ENCODE data around the gene HMGN1. TPM values are rescaled to one million over a fixed set of nuclear protein-coding genes. Genes with fewer than 3 reads are reported as not detected.

The HMGN1 gene
- polyA plus RNA-seq, 2 donors: 148 to 171 TPM

DNA sequence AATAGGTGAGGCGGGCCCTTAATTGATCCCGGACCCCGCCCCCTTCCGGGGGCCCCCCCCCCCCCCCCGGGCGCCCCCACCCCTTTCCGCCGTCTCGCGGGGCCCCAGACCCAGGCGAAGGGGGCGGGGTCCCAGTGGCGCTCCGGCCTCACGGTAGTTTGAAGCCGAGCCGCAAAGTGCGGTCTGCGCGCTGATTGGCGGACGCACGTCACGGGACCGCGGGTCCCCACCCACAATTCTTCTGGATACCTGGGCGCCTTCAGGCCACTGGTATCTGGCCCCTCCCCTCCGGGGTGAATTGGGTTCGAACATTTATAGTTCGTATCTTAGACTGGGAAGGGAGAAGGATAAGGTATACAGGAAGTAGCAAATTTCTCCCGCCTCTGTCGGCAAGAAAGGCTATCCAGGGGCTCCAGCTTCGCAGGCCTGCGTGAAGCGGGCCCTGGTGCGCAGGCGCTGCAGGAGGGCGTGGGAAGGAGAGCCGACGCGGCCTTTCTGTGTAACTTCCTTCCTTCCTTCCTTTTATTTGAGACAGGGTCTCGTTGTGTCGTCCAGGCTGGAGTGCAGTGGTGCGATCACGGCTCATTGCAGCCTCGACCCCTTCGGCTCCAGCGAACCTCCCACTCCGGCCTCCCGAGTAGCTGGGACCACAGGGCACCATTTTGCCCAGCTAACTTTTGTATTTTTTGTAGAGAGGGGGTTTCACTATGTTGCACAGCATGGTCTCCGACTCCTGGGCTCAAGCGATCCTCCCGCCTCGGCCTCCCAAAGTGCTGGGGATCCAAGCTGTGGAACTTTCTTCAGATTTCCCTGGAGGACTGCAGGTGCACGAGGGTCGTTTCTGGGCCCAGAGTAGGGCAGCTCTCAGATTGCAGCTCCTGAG lies 564 bp upstream of the HMGN1 start:
- Histone ChIP-seq H3K4me3 (ENCODE audit: low read depth in 1 of 2, low read length in 2 of 2) (peak overlapping the region; percentile 57 to 85), H3K4me1 (ENCODE audit: control insufficient read depth in 2 of 2, insufficient read depth in 2 of 2, low read length in 1 of 2) (peaks cover 0 to 2% of the 10 kb centered on the region in 2 donors), H3K36me3 (ENCODE audit: control insufficient read depth in 2 of 2, insufficient read depth in 2 of 2, low read length in 1 of 2) (no peaks in the 10 kb centered on the region), H3K27ac (ENCODE audit: low read depth in 2 of 2, low read length in 1 of 2) (peak overlapping the region; percentile 94 to 99), H3K9me3 (ENCODE audit: control insufficient read depth in 2 of 2, insufficient read depth in 1 of 2, low read depth in 1 of 2, low read length in 1 of 2) (no peaks in the 10 kb centered on the region), H3K27me3 (ENCODE audit: control insufficient read depth in 1 of 2, insufficient read depth in 2 of 2, low read length in 2 of 2) (no peaks in the 10 kb centered on the region)
- 5 to 6% methylated on average over 40 to 51 of the region's 56 CpGs for WGBS, 2 donors

DNA sequence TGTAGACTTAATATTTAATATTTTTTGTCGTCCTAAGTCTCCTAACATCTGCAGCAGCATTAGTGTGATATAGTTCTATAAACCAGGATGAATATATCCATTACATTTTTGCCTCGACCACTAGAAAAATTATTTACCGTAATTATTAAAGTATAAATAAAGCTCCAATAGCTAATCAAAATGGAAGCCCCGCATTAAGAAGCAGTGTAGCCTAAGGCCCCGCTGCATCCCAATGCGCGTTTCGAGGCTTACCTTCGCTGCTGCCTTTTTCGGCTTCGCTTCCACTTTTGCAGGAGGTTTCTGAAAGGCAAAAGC lies 891 bp downstream of the HMGN1 start:
- 0 to 1% methylated on average over 11 of the region's 11 CpGs for WGBS, 2 donors
- Histone ChIP-seq H3K36me3 (ENCODE audit: control insufficient read depth in 2 of 2, insufficient read depth in 2 of 2, low read length in 1 of 2) (no peaks in the 10 kb centered on the region), H3K4me3 (ENCODE audit: low read depth in 1 of 2, low read length in 2 of 2) (peak overlapping the region; percentile 78 to 85), H3K4me1 (ENCODE audit: control insufficient read depth in 2 of 2, insufficient read depth in 2 of 2, low read length in 1 of 2) (peaks cover 0 to 2% of the 10 kb centered on the region in 2 donors), H3K27ac (ENCODE audit: low read depth in 2 of 2, low read length in 1 of 2) (peak overlapping the region; percentile 94 to 99), H3K27me3 (ENCODE audit: control insufficient read depth in 1 of 2, insufficient read depth in 2 of 2, low read length in 2 of 2) (no peaks in the 10 kb centered on the region), H3K9me3 (ENCODE audit: control insufficient read depth in 2 of 2, insufficient read depth in 1 of 2, low read depth in 1 of 2, low read length in 1 of 2) (no peaks in the 10 kb centered on the region)

DNA sequence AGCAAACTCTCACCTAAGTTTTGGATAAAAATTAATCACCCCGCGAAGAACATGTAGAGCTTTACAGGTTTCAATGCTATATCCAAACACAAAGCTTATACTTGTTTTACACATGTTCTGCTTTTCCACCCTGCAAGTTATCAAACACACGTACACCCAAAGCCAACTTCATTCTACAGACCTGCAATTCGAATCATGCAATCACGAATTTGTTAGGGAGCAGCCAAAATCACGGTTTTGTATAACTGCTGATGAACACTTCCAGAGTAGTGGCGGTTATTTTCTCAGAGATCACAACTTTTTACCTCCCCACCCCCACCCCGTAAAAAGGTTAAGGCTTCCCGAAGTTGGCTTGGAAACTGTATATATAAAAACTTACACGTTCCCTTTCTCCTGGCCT lies 1.4 kb downstream of the HMGN1 start:
- peaks cover 0 to 2% of the 10 kb centered on the region in 2 donors for H3K4me1 ChIP-seq (ENCODE audit: control insufficient read depth in 2 of 2, insufficient read depth in 2 of 2, low read length in 1 of 2)
- no peaks in the 10 kb centered on the region for H3K27me3 ChIP-seq (ENCODE audit: control insufficient read depth in 1 of 2, insufficient read depth in 2 of 2, low read length in 2 of 2)
- no peaks in the 10 kb centered on the region for H3K9me3 ChIP-seq (ENCODE audit: control insufficient read depth in 2 of 2, insufficient read depth in 1 of 2, low read depth in 1 of 2, low read length in 1 of 2)
- H3K4me3 ChIP-seq (ENCODE audit: low read depth in 1 of 2, low read length in 2 of 2): peak overlapping the region; percentile 9 to 85
- 5 to 7% methylated on average over 10 of the region's 10 CpGs for WGBS, 2 donors
- H3K27ac ChIP-seq (ENCODE audit: low read depth in 2 of 2, low read length in 1 of 2): no peak overlapping the region
- no peaks in the 10 kb centered on the region for H3K36me3 ChIP-seq (ENCODE audit: control insufficient read depth in 2 of 2, insufficient read depth in 2 of 2, low read length in 1 of 2)

DNA sequence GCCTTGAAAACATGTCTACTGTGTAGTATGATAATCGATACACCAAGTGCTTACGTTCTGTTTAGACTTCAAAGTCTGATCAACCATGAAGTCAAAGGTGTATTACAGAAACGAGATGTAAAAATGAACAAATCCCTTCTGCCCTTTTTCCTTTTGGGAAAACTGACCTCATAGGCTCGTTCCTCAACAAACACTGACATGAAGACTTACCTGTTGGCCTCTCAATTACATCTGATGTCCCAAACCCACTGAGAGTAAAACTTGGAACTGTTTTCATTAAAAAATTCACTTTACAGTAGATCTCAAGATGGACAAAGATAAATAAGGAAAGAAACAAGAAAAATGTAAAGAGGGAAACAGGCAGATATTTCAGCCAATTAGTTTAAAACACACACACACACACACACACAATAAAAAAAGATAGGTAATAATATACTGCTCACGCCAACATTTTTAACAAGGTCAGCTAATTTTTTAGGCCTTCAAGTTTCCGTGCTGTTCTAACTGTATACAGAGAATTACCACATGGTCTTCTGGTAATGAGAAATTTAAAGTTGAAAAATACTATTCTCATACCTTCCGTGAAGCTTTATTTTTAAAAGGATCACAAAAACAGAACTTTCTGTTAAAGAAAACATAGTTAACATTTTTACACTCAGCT lies 2.1 kb downstream of the HMGN1 start:
- Histone ChIP-seq H3K4me3 (ENCODE audit: low read depth in 1 of 2, low read length in 2 of 2) (peak overlapping the region in 1 of 2 donors; percentile 33), H3K27ac (ENCODE audit: low read depth in 2 of 2, low read length in 1 of 2) (no peak overlapping the region), H3K9me3 (ENCODE audit: control insufficient read depth in 2 of 2, insufficient read depth in 1 of 2, low read depth in 1 of 2, low read length in 1 of 2) (no peaks in the 10 kb centered on the region), H3K36me3 (ENCODE audit: control insufficient read depth in 2 of 2, insufficient read depth in 2 of 2, low read length in 1 of 2) (no peaks in the 10 kb centered on the region), H3K4me1 (ENCODE audit: control insufficient read depth in 2 of 2, insufficient read depth in 2 of 2, low read length in 1 of 2) (peaks cover 0 to 2% of the 10 kb centered on the region in 2 donors), H3K27me3 (ENCODE audit: control insufficient read depth in 1 of 2, insufficient read depth in 2 of 2, low read length in 2 of 2) (no peaks in the 10 kb centered on the region)
- WGBS, 2 donors: 32 to 48% methylated on average over 7 of the region's 7 CpGs

DNA sequence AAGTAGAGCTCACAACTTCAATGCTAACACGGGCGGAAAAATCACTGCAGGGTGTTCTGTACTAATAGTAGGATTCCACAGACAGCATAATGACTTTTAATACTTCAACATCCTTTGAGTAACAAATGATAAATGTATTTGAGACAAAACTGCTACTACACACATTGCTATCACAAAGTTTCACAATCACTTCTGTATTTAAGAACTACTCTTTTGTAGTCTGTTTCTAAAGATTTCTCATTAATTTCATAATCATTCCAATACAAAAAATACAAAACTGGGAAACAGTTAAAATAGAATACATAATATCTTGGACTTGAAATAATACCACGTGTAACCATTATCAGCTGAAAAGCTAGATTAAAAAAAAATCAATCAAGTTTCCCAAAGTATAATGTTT lies 2.7 kb downstream of the HMGN1 start:
- no peak overlapping the region for H3K4me3 ChIP-seq (ENCODE audit: low read depth in 1 of 2, low read length in 2 of 2)
- 30 to 37% methylated on average over 3 of the region's 3 CpGs for WGBS, 2 donors
- no peaks in the 10 kb centered on the region for H3K9me3 ChIP-seq (ENCODE audit: control insufficient read depth in 2 of 2, insufficient read depth in 1 of 2, low read depth in 1 of 2, low read length in 1 of 2)
- no peaks in the 10 kb centered on the region for H3K27me3 ChIP-seq (ENCODE audit: control insufficient read depth in 1 of 2, insufficient read depth in 2 of 2, low read length in 2 of 2)
- peaks cover 0 to 2% of the 10 kb centered on the region in 2 donors for H3K4me1 ChIP-seq (ENCODE audit: control insufficient read depth in 2 of 2, insufficient read depth in 2 of 2, low read length in 1 of 2)
- H3K36me3 ChIP-seq (ENCODE audit: control insufficient read depth in 2 of 2, insufficient read depth in 2 of 2, low read length in 1 of 2): peaks cover 0 to 2% of the 10 kb centered on the region in 2 donors
- no peak overlapping the region for H3K27ac ChIP-seq (ENCODE audit: low read depth in 2 of 2, low read length in 1 of 2)

DNA sequence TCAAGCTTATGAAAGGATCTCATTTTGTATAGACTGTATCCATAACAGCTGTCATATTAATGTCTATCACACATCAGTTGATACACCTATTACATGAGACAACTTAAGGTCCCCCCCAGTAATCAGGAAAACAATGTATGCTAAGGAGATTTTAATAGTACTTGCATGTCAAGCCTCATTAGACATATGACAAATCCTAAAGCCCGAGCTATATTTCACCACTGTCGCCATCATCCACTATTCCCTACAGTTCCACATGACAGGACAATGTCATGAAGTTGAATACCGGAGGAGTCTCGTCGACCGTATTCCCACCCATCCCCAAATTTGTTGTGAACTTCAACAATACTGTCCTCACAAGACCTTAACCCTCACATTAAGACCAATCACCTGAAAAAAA lies 3.4 kb downstream of the HMGN1 start:
- H3K27me3 ChIP-seq (ENCODE audit: control insufficient read depth in 1 of 2, insufficient read depth in 2 of 2, low read length in 2 of 2): no peaks in the 10 kb centered on the region
- H3K36me3 ChIP-seq (ENCODE audit: control insufficient read depth in 2 of 2, insufficient read depth in 2 of 2, low read length in 1 of 2): peaks cover 0 to 2% of the 10 kb centered on the region in 2 donors
- H3K4me3 ChIP-seq (ENCODE audit: low read depth in 1 of 2, low read length in 2 of 2): no peak overlapping the region
- WGBS, 2 donors: 85 to 87% methylated on average over 6 of the region's 6 CpGs
- peaks cover 0 to 2% of the 10 kb centered on the region in 2 donors for H3K4me1 ChIP-seq (ENCODE audit: control insufficient read depth in 2 of 2, insufficient read depth in 2 of 2, low read length in 1 of 2)
- H3K27ac ChIP-seq (ENCODE audit: low read depth in 2 of 2, low read length in 1 of 2): no peak overlapping the region
- no peaks in the 10 kb centered on the region for H3K9me3 ChIP-seq (ENCODE audit: control insufficient read depth in 2 of 2, insufficient read depth in 1 of 2, low read depth in 1 of 2, low read length in 1 of 2)

DNA sequence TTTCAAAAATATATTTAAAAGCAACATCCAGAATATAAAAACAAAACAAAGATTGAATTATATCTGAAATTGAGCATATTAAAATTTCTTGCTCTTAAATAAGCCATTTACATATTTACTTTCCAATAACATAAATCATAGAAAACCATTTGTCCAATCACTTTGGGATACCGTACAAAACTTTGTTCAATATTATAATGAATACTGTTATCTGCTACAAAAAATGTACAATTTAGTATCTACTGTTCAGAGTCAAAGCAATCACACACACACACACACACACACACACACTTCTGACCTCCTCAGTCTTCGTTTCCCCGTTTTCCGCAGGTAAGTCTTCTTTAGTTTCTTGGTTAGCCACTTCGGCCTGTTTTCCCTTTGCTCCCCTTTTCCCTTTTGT lies 4.0 kb downstream of the HMGN1 start:
- no peak overlapping the region for H3K4me3 ChIP-seq (ENCODE audit: low read depth in 1 of 2, low read length in 2 of 2)
- peaks cover 0 to 2% of the 10 kb centered on the region in 2 donors for H3K36me3 ChIP-seq (ENCODE audit: control insufficient read depth in 2 of 2, insufficient read depth in 2 of 2, low read length in 1 of 2)
- WGBS, 2 donors: 86 to 90% methylated on average over 5 of the region's 5 CpGs
- H3K4me1 ChIP-seq (ENCODE audit: control insufficient read depth in 2 of 2, insufficient read depth in 2 of 2, low read length in 1 of 2): peaks cover 0 to 2% of the 10 kb centered on the region in 2 donors
- H3K27me3 ChIP-seq (ENCODE audit: control insufficient read depth in 1 of 2, insufficient read depth in 2 of 2, low read length in 2 of 2): no peaks in the 10 kb centered on the region
- H3K9me3 ChIP-seq (ENCODE audit: control insufficient read depth in 2 of 2, insufficient read depth in 1 of 2, low read depth in 1 of 2, low read length in 1 of 2): no peaks in the 10 kb centered on the region
- no peak overlapping the region for H3K27ac ChIP-seq (ENCODE audit: low read depth in 2 of 2, low read length in 1 of 2)

DNA sequence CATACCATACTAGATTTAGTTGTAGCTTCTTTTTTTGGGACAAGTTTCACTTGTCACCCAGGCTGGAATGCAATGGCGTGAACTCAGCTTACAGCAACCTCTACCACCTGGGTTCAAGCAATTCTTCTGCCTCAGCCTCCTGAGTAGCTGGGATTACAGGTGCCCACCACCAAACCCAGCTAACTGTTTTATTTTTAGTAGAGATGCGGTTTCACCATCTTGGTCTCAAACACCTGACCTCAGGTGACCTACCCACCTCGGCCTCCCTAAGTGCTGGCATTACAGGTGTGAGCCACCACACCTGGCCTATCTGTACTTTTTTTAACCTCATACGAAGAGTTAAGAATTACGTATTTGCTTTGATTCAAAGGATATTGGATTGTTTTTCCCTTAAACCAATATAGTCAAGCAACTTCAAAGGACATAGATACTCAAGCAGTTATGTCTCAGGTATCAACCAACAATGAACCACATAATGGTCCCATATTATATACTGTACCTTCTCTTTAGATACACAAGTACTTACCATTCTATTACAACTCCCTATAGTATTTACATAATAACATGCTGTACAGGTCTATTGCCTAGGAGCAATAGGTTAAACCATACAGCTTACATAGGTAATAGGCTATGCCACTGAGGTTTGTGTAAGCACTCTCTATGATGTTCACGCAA lies 7.5 kb downstream of the HMGN1 start:
- H3K27ac ChIP-seq (ENCODE audit: low read depth in 2 of 2, low read length in 1 of 2): no peak overlapping the region
- no peaks in the 10 kb centered on the region for H3K9me3 ChIP-seq (ENCODE audit: control insufficient read depth in 2 of 2, insufficient read depth in 1 of 2, low read depth in 1 of 2, low read length in 1 of 2)
- WGBS, 2 donors: 90 to 96% methylated on average over 6 of the region's 6 CpGs
- H3K4me3 ChIP-seq (ENCODE audit: low read depth in 1 of 2, low read length in 2 of 2): no peak overlapping the region
- H3K27me3 ChIP-seq (ENCODE audit: control insufficient read depth in 1 of 2, insufficient read depth in 2 of 2, low read length in 2 of 2): no peaks in the 10 kb centered on the region
- H3K36me3 ChIP-seq (ENCODE audit: control insufficient read depth in 2 of 2, insufficient read depth in 2 of 2, low read length in 1 of 2): peaks cover 0 to 2% of the 10 kb centered on the region in 2 donors
- H3K4me1 ChIP-seq (ENCODE audit: control insufficient read depth in 2 of 2, insufficient read depth in 2 of 2, low read length in 1 of 2): peaks cover 0 to 2% of the 10 kb centered on the region in 2 donors

DNA sequence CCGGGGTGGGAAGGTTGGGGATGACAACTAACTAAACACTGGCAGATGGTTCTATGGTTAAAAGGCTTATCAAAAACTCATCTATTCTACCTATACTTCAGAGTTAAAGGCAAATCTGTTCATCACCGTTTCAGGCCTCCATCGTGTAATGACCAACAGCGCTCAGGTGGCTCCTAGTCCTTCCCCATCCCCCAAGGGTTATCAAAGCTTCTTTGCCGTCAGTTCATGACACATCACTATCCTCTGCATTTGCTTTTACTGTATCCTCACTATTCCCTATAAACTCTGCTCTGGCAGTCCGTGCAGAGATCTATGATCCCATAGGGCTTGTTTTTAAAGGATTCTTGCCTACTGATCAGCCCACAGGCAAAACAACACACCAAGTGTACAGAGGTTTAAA lies 8.2 kb downstream of the HMGN1 start:
- no peaks in the 10 kb centered on the region for H3K27me3 ChIP-seq (ENCODE audit: control insufficient read depth in 1 of 2, insufficient read depth in 2 of 2, low read length in 2 of 2)
- peaks cover 0 to 2% of the 10 kb centered on the region in 2 donors for H3K36me3 ChIP-seq (ENCODE audit: control insufficient read depth in 2 of 2, insufficient read depth in 2 of 2, low read length in 1 of 2)
- no peak overlapping the region for H3K27ac ChIP-seq (ENCODE audit: low read depth in 2 of 2, low read length in 1 of 2)
- H3K4me3 ChIP-seq (ENCODE audit: low read depth in 1 of 2, low read length in 2 of 2): no peak overlapping the region
- H3K9me3 ChIP-seq (ENCODE audit: control insufficient read depth in 2 of 2, insufficient read depth in 1 of 2, low read depth in 1 of 2, low read length in 1 of 2): no peaks in the 10 kb centered on the region
- 86 to 90% methylated on average over 6 of the region's 6 CpGs for WGBS, 2 donors
- peaks cover 0 to 2% of the 10 kb centered on the region in 2 donors for H3K4me1 ChIP-seq (ENCODE audit: control insufficient read depth in 2 of 2, insufficient read depth in 2 of 2, low read length in 1 of 2)

All from esophagus (tissue), 2 donors.